ENCODE results near the gene LEAP2. TPM values are rescaled to one million over a fixed set of nuclear protein-coding genes. Genes with fewer than 3 reads are reported as not detected.
"Not testable (repeated sequence)": the region's sequence is repeated elsewhere in the genome, so short reads cannot be mapped to it uniquely, and the experiment has no call there.

LEAP2 gene
- total RNA-seq, 1 donor from 2014 or later: 2.5 TPM

DNA sequence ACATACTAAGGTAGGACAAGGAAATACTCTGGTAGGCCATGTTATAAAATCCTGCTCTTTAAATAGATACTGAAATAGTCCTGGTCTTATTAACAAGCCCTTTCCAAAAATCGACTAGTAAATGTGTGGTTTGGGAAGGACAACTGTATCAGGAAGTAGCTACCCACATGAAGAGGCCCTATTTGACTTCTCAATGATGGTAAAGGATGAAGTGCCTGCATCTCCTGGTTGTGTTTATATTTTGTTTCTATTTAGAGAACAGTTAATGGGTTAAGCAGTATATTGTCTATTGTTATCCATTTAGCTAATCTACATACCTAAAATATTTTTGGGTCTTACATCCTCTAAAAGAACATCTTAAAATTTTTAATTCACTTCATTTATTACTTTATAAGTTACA is 19.7 kb upstream of the LEAP2 start:
- Mint-ChIP-seq H3K4me1 (ENCODE audit: low read depth, unreplicated experiment) (no peaks in the 10 kb centered on the region), H3K27me3 (ENCODE audit: unreplicated experiment) (no peaks in the 10 kb centered on the region), H3K27ac (ENCODE audit: unreplicated experiment) (no peak overlapping the region), H3K4me3 (ENCODE audit: unreplicated experiment) (no peak overlapping the region), H3K9me3 (ENCODE audit: unreplicated experiment) (no peaks in the 10 kb centered on the region), H3K36me3 (ENCODE audit: unreplicated experiment) (no peaks in the 10 kb centered on the region)
- no peak for DNase-seq
- TF ChIP-seq, protein P1, sequence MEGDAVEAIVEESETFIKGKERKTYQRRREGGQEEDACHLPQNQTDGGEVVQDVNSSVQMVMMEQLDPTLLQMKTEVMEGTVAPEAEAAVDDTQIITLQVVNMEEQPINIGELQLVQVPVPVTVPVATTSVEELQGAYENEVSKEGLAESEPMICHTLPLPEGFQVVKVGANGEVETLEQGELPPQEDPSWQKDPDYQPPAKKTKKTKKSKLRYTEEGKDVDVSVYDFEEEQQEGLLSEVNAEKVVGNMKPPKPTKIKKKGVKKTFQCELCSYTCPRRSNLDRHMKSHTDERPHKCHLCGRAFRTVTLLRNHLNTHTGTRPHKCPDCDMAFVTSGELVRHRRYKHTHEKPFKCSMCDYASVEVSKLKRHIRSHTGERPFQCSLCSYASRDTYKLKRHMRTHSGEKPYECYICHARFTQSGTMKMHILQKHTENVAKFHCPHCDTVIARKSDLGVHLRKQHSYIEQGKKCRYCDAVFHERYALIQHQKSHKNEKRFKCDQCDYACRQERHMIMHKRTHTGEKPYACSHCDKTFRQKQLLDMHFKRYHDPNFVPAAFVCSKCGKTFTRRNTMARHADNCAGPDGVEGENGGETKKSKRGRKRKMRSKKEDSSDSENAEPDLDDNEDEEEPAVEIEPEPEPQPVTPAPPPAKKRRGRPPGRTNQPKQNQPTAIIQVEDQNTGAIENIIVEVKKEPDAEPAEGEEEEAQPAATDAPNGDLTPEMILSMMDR (IDR thresholded peaks at IDR 0.05; ENCODE audit: partially characterized antibody, unreplicated experiment): no peak

DNA sequence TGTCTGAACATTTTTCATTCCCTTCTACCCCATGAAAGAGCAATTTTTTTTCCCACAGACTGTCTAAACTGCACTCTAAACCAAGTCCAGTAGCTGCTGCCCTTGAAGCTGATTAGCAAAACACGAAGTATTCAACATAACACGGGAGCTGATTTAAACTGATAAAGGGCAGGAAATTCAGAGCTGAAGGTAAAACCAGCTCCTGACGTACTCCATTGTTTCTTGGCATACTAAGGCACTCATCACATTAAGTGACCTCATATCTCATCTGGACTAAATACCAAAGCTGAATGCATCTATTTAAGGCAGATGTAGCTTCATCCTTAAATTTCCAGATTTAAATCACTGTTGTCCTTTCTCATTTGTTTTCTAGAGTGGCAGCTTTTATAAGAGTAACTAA is 19.2 kb upstream of the LEAP2 start:
- TF ChIP-seq, protein P1 (IDR thresholded peaks at IDR 0.05; ENCODE audit: partially characterized antibody, unreplicated experiment): no peak
- no peak overlapping the region for H3K27ac Mint-ChIP-seq (ENCODE audit: unreplicated experiment)

DNA sequence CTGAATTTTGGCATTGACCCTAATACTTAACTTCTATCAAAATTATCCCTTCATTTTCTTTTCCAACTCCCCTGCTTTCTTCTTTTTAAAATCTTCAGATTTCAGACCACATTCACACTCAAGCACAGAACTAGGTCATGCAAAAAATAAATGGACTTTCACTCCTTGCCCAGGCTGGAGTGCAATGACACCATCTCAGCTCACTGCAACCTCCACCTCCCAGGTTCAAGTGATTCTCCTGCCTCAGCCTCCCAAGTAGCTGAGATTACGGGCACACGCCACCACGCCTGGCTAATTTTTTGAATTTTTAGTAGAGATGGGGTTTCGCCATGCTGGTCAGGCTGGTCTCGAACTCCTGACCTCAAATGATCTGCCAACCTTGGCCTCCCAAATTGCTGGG is 18.5 kb upstream of the LEAP2 start:
- H3K4me1 Mint-ChIP-seq (ENCODE audit: low read depth, unreplicated experiment); H3K9me3 Mint-ChIP-seq (ENCODE audit: unreplicated experiment); H3K27me3 Mint-ChIP-seq (ENCODE audit: unreplicated experiment); H3K27ac Mint-ChIP-seq (ENCODE audit: unreplicated experiment); DNase-seq; H3K36me3 Mint-ChIP-seq (ENCODE audit: unreplicated experiment); H3K4me3 Mint-ChIP-seq (ENCODE audit: unreplicated experiment): not testable (repeated sequence)

More for the DNA sequence above, 19.2 kb upstream of the LEAP2 start:
- H3K4me1 Mint-ChIP-seq (ENCODE audit: low read depth, unreplicated experiment): no peaks in the 10 kb centered on the region
- DNase-seq: no peak
- no peaks in the 10 kb centered on the region for H3K36me3 Mint-ChIP-seq (ENCODE audit: unreplicated experiment)
- H3K9me3 Mint-ChIP-seq (ENCODE audit: unreplicated experiment): no peaks in the 10 kb centered on the region
- no peak overlapping the region for H3K4me3 Mint-ChIP-seq (ENCODE audit: unreplicated experiment)
- H3K27me3 Mint-ChIP-seq (ENCODE audit: unreplicated experiment): no peaks in the 10 kb centered on the region

DNA sequence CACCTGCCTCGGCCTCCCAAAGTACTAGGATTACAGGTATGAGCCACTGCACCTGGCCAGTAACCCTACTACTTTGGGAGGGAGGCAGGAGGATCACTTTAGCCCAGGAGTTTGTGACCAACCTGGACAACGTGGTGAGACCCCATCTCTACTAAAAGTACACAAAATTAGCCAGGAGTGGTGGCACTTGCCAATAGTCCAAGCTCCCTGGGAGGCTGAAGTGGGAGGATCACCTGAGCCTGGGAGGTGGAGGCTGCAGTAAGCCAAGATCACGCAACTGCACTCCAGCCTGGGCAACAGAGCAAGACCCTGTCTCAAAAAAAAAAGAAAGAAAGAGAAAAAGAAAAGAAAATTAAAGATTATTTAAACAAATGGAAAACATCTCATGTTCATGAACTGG is 17.5 kb upstream of the LEAP2 start:
- TF ChIP-seq, protein P1 (IDR thresholded peaks at IDR 0.05; ENCODE audit: partially characterized antibody, unreplicated experiment): no peak
- H3K4me3 Mint-ChIP-seq (ENCODE audit: unreplicated experiment): no peak overlapping the region
- no peaks in the 10 kb centered on the region for H3K36me3 Mint-ChIP-seq (ENCODE audit: unreplicated experiment)
- no peak for DNase-seq
- no peaks in the 10 kb centered on the region for H3K4me1 Mint-ChIP-seq (ENCODE audit: low read depth, unreplicated experiment)
- H3K27me3 Mint-ChIP-seq (ENCODE audit: unreplicated experiment): no peaks in the 10 kb centered on the region
- no peak overlapping the region for H3K27ac Mint-ChIP-seq (ENCODE audit: unreplicated experiment)
- no peaks in the 10 kb centered on the region for H3K9me3 Mint-ChIP-seq (ENCODE audit: unreplicated experiment)

DNA sequence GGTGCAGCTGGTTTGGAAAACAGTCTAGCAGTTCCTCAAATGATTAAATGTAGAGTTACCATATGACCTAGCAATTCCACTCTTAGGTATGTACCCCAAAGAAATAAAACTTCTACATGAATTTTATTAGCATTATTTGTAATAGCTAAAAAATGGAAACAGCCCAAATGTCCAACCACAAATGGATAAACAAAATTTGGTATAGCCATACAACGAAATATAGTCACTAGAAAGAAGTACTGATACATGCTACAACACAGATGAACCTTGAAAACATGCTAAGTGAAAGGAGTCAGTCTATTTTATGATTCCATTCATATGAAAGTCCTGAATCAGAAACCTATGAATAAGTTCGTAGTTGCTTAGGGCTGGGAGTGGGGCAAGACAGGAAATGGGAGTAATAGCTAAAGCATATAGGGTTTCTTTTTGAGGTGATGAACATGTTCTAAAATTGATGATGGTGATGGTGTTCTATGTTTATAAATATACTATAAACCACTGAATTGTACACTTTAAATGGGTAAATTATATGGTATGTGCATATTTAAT is 13.5 kb upstream of the LEAP2 start:
- no peaks in the 10 kb centered on the region for H3K27me3 Mint-ChIP-seq (ENCODE audit: unreplicated experiment)

More for the DNA sequence above, 13.5 kb upstream of the LEAP2 start:
- Mint-ChIP-seq H3K9me3 (ENCODE audit: unreplicated experiment) (no peaks in the 10 kb centered on the region), H3K4me1 (ENCODE audit: low read depth, unreplicated experiment) (no peaks in the 10 kb centered on the region), H3K36me3 (ENCODE audit: unreplicated experiment) (no peaks in the 10 kb centered on the region), H3K4me3 (ENCODE audit: unreplicated experiment) (no peak overlapping the region), H3K27ac (ENCODE audit: unreplicated experiment) (no peak overlapping the region)
- no peak for DNase-seq
- TF ChIP-seq, protein P1 (IDR thresholded peaks at IDR 0.05; ENCODE audit: partially characterized antibody, unreplicated experiment): no peak

Measured in glutamatergic neuron (in vitro differentiated cells).